ENCODE data around the gene WDR13.
"Not testable (repeated sequence)": the region's sequence is repeated elsewhere in the genome, so short reads cannot be mapped to it uniquely, and the experiment has no call there.

Gene WDR13

DNA sequence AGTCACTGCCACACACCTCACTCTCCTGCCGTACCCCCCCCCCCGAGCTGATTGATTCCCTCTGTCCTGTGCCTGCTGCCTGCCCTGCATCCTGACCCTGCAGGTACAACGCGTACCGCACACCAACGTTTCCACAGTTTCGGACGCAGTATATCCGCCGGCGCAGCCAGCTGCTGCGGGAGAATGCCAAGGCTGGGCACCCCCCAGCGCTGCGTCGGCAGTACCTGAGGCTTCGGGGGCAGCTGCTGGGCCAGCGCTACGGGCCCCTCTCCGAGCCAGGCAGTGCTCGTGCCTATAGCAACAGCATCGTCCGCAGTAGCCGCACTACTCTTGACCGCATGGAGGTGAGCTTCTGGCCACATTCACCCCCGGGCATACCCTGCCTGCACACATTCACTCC lies 1.3 kb downstream of the WDR13 start:
- no peak for DNase-seq

DNA sequence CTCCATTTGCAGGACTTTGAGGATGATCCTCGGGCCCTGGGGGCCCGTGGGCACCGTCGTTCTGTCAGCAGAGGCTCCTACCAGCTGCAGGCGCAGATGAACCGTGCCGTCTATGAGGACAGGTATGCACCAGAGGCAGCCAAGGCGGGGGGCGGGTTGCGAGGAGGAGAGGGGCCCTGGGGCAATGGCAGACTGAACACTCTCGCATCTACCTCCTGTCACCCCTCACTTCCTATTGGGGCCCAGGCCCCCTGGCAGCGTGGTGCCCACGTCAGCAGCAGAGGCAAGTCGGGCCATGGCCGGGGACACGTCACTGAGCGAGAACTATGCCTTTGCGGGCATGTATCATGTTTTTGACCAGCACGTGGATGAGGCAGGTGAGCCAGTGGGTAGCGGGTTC lies 2.0 kb downstream of the WDR13 start:
- no peak for DNase-seq

DNA sequence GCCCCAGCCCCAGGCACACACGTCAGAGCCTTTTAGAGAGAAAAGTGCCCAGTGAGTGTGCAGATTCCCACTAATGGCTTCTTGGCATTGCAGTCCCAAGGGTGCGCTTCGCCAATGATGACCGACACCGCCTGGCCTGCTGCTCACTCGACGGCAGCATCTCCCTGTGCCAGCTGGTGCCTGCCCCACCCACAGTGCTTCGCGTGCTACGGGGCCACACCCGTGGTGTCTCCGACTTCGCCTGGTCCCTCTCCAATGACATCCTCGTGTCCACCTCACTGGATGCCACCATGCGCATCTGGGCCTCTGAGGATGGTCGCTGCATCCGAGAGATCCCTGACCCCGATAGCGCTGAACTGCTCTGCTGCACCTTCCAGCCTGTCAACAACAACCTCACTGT lies 2.9 kb downstream of the WDR13 start:
- no peak for DNase-seq

DNA sequence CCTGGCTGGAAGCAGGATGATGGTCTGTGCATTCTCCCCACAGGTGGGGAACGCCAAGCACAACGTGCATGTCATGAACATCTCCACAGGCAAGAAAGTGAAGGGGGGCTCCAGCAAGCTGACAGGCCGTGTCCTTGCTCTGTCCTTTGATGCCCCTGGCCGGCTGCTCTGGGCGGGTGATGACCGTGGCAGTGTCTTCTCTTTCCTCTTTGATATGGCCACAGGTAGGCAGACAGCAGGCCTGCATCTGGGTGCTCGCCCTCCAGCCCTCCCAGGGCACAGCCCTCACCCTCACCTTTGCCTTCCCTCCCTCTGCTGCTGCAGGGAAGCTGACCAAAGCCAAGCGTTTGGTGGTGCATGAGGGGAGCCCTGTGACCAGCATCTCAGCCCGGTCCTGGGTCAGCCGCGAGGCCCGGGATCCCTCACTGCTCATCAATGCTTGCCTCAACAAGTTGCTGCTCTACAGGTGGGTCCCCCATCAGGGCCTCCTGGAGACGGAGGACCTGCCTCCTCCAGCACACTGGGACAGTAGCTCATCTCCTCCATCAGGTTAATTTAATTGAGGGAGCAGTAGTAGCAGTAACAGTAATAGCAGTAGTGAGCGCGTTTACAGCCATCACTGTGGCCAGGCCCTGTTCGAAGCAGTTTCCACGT lies 4.6 kb downstream of the WDR13 start:
- no peak for DNase-seq

DNA sequence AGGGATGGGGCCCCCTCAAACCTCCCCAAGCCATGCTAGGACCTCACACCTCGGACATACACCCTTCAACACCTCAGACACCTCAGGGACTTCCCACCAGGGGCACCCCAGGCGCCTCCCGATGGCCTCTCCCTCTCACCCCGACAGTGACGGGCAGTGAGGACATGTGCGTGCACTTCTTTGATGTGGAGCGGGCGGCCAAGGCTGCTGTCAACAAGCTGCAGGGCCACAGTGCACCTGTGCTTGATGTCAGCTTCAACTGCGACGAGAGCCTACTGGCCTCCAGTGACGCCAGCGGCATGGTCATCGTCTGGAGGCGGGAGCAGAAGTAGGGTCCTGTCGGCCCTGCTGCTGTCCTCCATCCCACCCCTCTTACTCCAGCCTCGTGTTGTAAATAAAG lies 7.4 kb downstream of the WDR13 start:
- no peak for DNase-seq

DNA sequence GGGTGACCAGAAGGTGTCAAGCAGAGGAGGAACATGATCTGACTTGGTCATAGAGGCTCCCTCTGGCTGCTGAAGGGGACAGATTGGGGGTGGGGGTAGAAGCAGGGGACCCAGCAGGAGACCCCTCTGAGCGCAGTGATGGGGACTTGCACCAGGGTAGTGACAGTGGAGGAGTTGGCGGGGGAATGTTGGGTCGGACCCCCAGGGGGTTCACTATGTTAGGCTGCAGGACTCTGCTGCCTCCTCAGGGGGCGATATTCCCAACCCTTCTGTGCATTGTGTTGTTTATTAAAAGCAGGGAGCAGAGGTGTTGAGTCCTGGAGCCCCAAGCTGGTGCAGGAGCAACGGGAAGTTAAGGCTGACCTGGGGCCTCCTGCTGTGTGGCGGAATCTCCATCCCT lies 8.8 kb downstream of the WDR13 start:
- no peak for DNase-seq

DNA sequence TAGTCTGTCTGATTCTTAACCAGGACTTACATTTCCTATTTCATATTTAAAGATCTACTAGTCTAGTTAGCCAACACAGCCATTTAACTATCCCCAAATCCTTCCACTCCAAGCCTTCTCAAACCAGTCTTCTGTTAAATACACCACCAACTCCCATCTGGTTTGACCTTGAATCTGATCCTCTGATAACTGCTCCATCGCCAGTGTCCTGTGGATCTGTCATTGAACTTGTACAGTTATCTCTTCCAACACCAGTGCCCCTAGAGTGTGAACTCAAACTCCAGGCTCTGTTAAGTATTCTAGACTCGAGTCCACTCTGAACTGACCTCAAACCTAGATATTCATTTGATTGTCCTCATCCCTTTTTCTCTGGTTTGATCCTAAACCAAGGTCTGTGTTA lies 14.4 kb downstream of the WDR13 start:
- no peak for DNase-seq

DNA sequence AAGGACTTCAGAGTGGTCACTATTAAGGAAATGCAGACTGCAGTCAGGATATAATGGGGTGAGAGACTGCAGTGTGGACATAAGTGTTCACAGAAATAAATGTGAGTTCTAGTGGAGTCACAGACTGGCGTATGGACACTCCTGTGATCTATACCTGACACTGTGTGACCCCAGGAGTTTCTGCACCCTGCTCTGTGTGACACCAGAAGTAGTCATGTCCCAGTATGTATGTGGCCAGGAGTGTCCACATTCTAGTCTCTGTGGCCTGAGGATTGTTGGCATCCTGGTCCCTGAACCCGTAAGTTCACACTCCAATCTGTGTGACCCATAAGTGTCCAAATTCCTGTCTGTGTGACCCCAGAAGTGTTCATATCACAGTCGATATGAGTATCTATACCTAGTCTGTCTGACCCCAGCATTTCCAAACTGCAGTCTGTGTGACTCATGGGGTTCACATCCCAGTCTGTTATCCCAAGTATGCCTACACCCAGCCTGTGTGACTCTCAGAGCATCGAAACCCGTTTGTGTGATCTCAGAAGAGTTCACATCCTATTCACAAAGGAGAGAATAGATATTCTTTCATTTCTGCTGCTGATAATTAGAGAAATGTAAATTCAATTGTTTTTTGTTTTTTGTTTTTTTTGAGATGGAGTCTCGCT lies 16.3 kb downstream of the WDR13 start:
- no peak for DNase-seq

DNA sequence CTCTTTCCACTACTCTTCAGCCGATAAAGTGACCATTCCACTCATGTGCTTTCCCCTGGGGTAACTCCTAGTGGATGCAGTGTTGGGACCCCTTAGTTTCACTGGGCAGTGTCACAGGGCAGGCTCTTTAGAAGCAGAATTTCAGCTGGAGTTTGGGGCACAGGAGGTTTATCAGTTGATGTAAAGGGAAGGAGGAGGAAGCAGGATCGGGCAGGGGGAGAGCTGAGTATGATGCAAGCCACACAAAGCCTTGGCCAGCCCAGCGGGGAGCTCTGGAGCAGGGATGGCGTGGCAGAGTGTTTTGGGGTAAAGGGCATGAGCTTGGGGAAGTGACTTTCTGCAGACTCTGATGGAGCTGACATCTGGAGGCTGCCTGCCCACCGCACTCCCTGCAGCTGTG lies 19.3 kb downstream of the WDR13 start:
- DNase-seq, result no peak

DNA sequence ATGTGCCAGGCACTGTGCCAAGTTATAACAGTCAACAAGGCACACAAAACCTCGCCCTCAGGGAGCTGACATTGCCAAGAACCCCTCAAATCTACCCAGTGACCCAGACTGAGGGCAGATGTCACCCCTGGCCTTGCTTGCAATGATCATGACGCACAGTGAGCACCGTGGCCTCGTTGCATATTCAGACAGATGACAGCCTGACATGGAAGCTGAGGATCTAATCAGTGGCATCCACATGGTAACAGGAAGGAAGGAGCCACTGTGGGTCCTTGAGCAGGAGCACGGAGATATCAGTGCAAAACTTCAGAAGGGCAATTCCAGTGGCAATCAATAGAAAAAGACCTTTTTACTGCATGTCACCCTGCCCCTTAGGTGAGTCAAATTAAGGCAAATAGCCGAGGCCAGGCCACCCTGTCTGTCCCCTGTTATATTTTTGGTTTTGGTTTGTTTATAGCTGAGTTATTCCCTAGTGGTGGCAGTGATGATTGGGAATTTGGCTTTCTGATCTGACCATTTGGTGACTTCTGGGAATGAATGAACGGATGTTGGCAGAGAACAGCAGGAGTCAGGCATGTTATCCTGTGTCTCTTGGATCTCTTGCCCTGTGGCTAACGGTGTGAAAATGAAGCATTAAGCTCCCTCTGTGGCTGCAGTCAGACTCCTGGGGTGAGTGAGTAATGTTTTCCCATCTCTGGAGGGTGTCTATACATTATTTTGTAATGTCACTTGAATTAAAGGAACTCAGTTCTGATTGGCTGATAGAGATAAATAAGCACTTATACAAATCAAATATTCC lies 20.4 kb downstream of the WDR13 start:
- no peak for DNase-seq

DNA sequence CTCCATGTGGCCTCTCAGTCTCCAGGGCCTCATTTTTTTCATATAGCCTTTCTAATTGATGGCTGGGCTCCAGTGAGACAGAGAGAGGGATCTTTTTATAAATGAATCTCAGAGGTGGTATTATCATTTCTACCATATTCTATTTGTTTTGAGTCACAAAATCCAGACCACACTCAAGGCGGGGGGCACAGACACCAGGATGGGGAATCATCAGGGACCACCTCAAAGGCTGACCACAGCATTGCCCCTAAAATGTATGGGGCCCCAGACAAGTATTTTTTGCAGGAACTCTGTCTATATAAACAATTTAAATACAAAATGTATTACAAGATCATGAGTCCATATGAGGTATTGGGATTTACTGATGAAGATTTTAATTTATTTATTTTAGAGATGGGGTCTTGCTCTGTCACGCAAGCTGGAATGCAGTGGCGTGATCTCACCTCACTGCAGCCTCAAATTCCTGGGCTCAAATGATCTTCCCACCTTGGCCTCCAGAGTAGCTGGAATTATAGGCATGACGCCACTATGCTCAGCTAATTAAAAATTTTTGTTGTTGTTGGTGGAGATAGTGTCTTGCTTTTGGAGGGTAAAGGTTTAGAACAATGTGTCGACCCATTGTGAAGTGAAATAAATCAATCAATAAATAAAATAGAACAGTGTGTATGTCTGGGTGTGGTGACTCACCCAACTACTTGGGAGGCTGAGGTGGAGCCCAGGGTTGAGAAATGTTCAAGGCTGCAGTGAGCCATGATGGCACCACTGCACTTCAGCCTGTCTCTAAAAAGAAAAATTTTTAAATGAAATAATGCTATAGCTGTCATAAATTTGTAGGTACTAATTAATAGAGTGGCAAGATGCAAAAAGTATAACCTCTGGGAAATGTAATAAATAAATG lies 29.4 kb downstream of the WDR13 start:
- no peak for DNase-seq

DNA sequence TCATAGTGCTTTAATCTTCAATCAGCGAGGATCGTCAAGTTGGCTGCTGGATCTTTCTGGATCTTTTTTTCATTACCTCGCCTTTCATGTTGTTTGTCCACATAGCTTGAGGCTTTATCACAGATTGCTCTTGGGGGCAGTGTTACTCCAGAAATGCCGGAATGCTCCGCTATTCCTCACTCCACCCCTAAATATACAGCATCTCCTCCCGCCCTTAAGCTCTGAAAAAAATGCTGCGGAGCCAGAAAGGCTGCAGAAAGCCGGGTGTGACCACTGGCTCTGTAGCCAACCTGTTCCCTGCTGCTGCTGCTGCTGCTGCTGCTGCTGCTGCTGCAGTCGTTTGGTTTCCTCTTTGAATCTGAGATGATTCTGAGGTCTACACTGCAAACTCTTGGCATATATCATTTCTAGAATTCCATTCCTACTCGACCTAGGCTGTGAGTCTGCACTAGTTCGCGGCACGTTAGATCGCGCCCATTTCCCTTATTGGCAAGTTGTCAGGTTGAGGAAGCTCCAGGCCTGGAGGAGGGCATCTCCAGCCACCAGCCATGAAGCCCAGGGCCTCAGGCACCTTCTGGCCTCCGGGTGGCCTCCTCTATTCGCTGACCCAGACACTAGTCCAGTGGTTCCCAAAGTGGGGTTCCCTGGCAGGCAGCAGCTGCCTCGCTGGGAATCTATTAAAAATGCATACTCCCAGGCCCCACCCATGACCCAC lies 34.2 kb downstream of the WDR13 start:
- DNase-seq, result peak; percentile 72

DNA sequence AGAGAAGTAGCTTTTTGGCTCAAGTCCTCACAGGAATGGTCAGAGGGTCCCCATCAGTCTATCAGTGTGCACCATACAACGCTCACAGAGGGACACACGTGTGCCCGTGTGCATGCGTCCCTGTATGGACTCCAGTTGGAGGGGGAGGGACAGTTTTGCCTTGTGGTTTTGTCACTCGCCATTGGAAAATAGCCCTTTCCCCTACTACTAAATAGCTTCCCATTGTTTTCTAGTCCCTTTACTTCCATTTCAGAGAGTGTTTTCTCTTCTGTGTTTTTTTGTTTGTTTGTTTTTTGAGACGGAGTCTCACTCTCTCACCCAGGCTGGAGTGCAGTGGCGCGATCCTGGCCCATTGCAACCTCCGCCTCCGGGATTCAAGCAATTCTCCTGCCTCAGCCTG lies 34.9 kb downstream of the WDR13 start:
- no peak for DNase-seq

DNA sequence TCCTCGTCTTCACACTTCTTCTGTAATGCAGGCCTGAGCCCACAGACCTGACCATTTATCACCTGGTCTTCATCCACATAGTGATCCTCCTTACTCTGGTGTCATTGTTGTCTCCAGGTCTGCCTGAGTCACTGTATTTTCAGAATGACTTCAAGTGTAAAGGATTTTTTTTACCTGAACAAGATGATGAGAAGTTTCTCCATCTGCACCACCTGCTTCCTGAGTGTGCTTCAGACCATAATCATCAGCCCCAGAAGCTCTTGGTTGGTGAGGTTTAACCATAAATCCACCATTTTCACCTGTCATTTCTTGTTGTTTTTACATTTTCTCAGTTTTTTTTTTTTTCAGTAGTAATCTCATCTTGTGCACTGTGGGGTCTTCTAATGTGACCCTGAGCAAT lies 39.0 kb downstream of the WDR13 start:
- no peak for DNase-seq

DNA sequence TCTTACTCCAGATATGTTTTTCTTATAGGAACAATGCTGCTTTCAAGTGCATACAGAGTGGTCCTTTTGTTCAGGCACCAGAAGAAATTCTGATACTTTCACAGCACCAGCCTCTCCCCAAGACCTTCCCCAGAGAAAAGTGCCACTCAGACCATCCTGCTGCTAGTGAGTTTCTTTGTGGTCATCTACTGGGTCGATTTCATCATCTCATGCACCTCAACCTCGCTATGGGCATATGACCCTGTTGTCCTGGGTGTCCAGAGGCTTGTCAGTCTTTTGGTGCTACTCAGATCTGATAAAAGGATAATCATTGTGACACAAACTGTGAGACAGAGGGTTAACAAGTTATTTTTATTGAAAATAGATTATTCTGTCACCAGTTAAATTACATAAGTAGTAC lies 39.5 kb downstream of the WDR13 start:
- DNase-seq, result no peak

DNA sequence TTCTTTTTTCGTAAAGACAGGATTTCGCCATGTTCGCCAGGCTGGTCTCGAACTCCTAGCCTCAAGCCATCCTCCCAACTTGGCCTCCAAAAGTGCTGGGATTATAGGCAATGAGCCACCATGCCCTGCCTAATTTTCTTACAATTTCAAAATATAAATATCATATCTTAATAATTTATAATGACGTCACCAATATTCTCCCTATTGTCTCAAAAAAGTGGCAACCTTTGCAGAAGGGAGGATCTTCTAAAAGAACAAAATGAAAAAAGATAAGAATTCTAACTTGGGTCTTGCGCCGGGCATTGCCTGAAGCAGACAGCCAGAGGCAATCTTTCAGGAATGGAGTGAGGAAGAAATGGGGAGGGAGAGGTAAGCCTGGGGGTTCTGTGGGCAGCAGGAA lies 48.4 kb downstream of the WDR13 start:
- no peak for DNase-seq

DNA sequence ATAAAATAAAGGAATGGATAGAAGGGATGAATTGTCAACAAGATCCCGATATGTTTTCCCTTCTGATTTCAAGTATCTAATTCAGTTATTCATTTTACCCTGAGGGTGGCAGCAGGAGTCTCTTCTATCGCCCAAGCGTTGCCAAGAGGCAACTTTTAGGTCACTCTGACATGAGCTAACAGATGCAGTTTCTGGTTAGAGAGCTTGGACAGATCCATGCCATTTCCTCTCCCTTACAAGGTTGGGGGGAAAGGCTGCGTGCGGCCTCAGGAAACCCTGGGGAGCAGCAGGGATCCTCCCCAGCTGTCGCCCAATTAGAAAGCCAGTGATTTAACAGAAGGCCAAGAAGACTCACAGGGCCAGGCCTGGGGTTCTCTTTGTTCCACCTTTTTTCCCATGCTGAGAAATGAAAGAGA lies 51.1 kb downstream of the WDR13 start:
- DNase-seq, result no peak

DNA sequence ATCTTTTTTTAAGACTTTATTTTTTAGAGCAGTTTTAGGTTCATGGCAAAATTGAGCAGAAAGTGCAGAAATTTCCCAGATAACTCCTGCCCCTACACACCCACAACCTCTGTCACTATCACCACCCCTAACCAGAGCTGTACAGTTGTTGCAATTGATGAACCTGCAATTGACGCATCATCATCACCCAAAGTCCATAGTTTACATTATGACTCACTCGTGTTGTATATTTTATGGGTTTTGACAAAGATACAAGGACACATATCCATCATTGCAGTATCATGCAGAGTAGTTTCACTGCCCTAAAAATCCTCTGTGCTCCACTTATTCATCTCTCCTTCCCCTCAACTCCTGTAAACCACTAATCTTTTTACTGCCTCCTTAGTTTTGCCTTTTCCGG lies 51.8 kb downstream of the WDR13 start:
- no peak for DNase-seq

DNA sequence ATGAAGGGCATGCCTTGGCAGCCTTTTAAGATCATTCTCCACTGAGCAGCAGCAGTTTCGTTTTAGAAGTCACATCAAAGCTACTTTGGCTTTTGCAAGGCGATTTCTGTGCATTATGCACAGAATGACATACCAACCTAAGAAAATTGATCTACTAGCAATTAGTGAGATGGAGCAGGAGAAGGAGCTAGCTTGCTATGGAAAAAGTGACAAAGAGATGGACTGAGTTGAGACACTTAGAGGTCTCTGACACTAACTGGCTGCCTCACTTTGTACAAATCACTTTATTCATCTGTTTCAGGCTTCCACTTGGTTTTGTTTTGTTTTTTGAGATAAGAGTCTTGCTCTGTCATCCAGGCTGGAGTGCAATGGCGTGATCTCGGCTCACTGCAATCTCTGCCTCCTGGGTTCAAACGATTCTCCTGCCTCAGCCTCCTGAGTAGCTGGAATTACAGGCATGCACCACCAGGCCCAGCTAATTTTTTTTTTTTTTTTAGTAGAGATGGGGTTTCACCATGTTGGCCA lies 54.8 kb downstream of the WDR13 start:
- not testable (repeated sequence) for DNase-seq

DNA sequence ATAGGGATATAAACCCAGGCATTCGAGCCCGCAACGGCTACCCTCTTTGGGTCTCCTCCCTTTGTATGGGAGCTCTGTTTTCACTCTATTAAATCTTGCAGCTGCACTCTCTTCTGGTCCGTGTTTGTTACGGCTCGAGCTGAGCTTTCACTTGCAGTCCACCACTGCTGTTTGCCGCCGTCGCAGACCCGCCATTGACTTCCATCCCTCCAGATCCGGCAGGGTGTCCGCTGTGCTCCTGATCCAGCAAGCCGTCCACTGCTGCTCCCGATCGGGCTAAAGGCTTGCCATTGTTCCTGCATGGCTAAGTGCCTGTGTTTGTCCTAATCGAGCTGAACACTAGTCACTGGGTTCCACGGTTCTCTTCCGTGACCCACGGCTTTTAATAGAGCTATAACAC lies 57.5 kb downstream of the WDR13 start:
- DNase-seq, result not testable (repeated sequence)
